ENCODE data around the gene C2orf74. TPM values are rescaled to one million over a fixed set of nuclear protein-coding genes. Genes with fewer than 3 reads are reported as not detected.

Gene C2orf74
- total RNA-seq, 4 donors from 2014 or later: 1.8 to 10.7 (median 2.8) TPM; not detected in 1

- Histone ChIP-seq H3K4me3 (no peak overlapping the region), H3K27ac (no peak overlapping the region), H3K36me3 (no peaks in the 10 kb centered on the region), H3K27me3 (no peaks in the 10 kb centered on the region), H3K4me1 (peaks cover 0 to 7% (median 0%) of the 10 kb centered on the region in 4 donors), H3K9me3 (no peaks in the 10 kb centered on the region)
- DNase-seq: no peak
- TF ChIP-seq POLR2A (IDR thresholded peaks at IDR 0.05) (no peak), CTCF (IDR thresholded peaks at IDR 0.05) (no peak)
These were observed 11.1 kb downstream of the C2orf74 start for GRCh38 chr2:61173116-61173515.

GRCh38 chr2:61175036-61175435 lies 13.0 kb downstream of the C2orf74 start:
- Histone ChIP-seq H3K36me3 (no peaks in the 10 kb centered on the region), H3K4me3 (no peak overlapping the region), H3K9me3 (no peaks in the 10 kb centered on the region), H3K27me3 (no peaks in the 10 kb centered on the region), H3K27ac (no peak overlapping the region), H3K4me1 (peaks cover 3 to 26% (median 14%) of the 10 kb centered on the region in 4 donors)
- no peak for DNase-seq
- TF ChIP-seq POLR2A (IDR thresholded peaks at IDR 0.05) (no peak), CTCF (IDR thresholded peaks at IDR 0.05) (no peak)

- H3K4me1 ChIP-seq: peaks cover 3 to 45% (median 17%) of the 10 kb centered on the region in 4 donors
- H3K27me3 ChIP-seq: no peaks in the 10 kb centered on the region
- peak overlapping the region; percentile 80 to 100 (median 90) for H3K4me3 ChIP-seq
- H3K9me3 ChIP-seq: no peaks in the 10 kb centered on the region
- H3K36me3 ChIP-seq: peaks cover 0 to 15% (median 0%) of the 10 kb centered on the region in 3 donors
- peak; percentile 89 to 98 (median 97) for DNase-seq
- peak overlapping the region; percentile 97 to 99 (median 98) for H3K27ac ChIP-seq
- TF ChIP-seq CTCF (IDR thresholded peaks at IDR 0.05): peak in 3 of 6 experiments; percentile 19 to 31 (median 22)
- peak; percentile 86 to 92 for TF ChIP-seq POLR2A (IDR thresholded peaks at IDR 0.05)
These were observed 15.1 kb downstream of the C2orf74 start for GRCh38 chr2:61176755-61177726.

- DNase-seq: peak; percentile 36 to 67 (median 57)
These were observed 15.9 kb downstream of the C2orf74 start for GRCh38 chr2:61177727-61178549.

More at GRCh38 chr2:61177727-61178549, 15.9 kb downstream of the C2orf74 start:
- Histone ChIP-seq H3K9me3 (no peaks in the 10 kb centered on the region), H3K27me3 (no peaks in the 10 kb centered on the region), H3K4me3 (peak overlapping the region; percentile 80 to 100 (median 90)), H3K4me1 (peaks cover 3 to 45% (median 17%) of the 10 kb centered on the region in 4 donors), H3K36me3 (peaks cover 0 to 24% (median 0%) of the 10 kb centered on the region in 3 donors), H3K27ac (peak overlapping the region; percentile 97 to 99 (median 98))
- TF ChIP-seq CTCF (IDR thresholded peaks at IDR 0.05) (no peak), POLR2A (IDR thresholded peaks at IDR 0.05) (no peak)

Measured in Peyer's patch (tissue), 4 donors.